ENCODE data around the gene DMRTA1.
"Not testable (repeated sequence)": the region's sequence is repeated elsewhere in the genome, so short reads cannot be mapped to it uniquely, and the experiment has no call there.

DMRTA1 gene

GRCh38 chr9:22446589-22446949, at the start of gene DMRTA1:
TSS of gene DMRTA1 (plus strand) at chr9:22446824. CDS start at chr9:22447066, 242 bp downstream.
- DNase-seq = no peak

GRCh38 chr9:22401671-22402070, 45.0 kb upstream of the DMRTA1 start:
- DNase-seq = no peak

GRCh38 chr9:22405869-22406659, 40.6 kb upstream of the DMRTA1 start:
- DNase-seq = no peak

- no peak for DNase-seq
Observed at GRCh38 chr9:22413884-22414283, 32.7 kb upstream of the DMRTA1 start.

- DNase-seq = no peak
Observed at GRCh38 chr9:22415941-22416691, 30.5 kb upstream of the DMRTA1 start.

- DNase-seq = no peak
Observed at GRCh38 chr9:22416692-22417060, 29.9 kb upstream of the DMRTA1 start.

- DNase-seq = no peak
Observed at GRCh38 chr9:22423566-22423965, 23.1 kb upstream of the DMRTA1 start.

GRCh38 chr9:22424616-22425015, 22.0 kb upstream of the DMRTA1 start:
- no peak for DNase-seq

- no peak for DNase-seq
Observed at GRCh38 chr9:22425551-22425950, 21.1 kb upstream of the DMRTA1 start.

- DNase-seq = no peak
Observed at GRCh38 chr9:22427226-22427880, 19.3 kb upstream of the DMRTA1 start.

GRCh38 chr9:22433691-22434090, 12.9 kb upstream of the DMRTA1 start:
- no peak for DNase-seq

GRCh38 chr9:22435252-22435651, 11.4 kb upstream of the DMRTA1 start:
- DNase-seq = not testable (repeated sequence)

- not testable (repeated sequence) for DNase-seq
Observed at GRCh38 chr9:22437461-22438067, 9.1 kb upstream of the DMRTA1 start.

- no peak for DNase-seq
Observed at GRCh38 chr9:22440841-22441240, 5.8 kb upstream of the DMRTA1 start.

GRCh38 chr9:22446950-22447617, 460 bp downstream of the DMRTA1 start:
- DNase-seq = peak; percentile 40

- no peak for DNase-seq
Observed at GRCh38 chr9:22447618-22448305, 1.1 kb downstream of the DMRTA1 start.

GRCh38 chr9:22449719-22450118, 3.1 kb downstream of the DMRTA1 start:
- no peak for DNase-seq

- no peak for DNase-seq
Observed at GRCh38 chr9:22452415-22453010, 5.9 kb downstream of the DMRTA1 start.

GRCh38 chr9:22454016-22454415, 7.4 kb downstream of the DMRTA1 start:
- DNase-seq = no peak

GRCh38 chr9:22455181-22455580, 8.6 kb downstream of the DMRTA1 start:
- no peak for DNase-seq

- DNase-seq = no peak
Observed at GRCh38 chr9:22457448-22457847, 10.8 kb downstream of the DMRTA1 start.

- DNase-seq = no peak
Observed at GRCh38 chr9:22463205-22463604, 16.6 kb downstream of the DMRTA1 start.

Data from DMS79 treated with DMSO at 0.1 percent for 48 hours (cell line).